Esophagus muscularis mucosa (tissue), 4 donors: Measurements from ENCODE around the gene JARID2. TPM values are rescaled to one million over a fixed set of nuclear protein-coding genes. Genes with fewer than 3 reads are reported as not detected.

Experiments
- DNase-seq: peaks from one replicate; pipeline ENCODE4 v3.0.0-alpha.2; 2017; ENCODE audit errors: extremely low spot score
- H3K27ac ChIP-seq, 4 donors: fragments of 200-600 bp; sonication (generic); replicated peaks in 1 of 4; 1 replicate in 3 of 4; 2 replicates in 1 of 4; pipeline ENCODE4 v1.5.1; 2016 to 2019; ENCODE audit warnings: mild to moderate bottlenecking in 1 of 4
- H3K27me3 ChIP-seq, 4 donors: fragments of 200-600 bp; sonication (generic); one replicate each; pipeline versions ENCODE4 v1.5.1 to v1.6.0; 2016 to 2019
- H3K36me3 ChIP-seq, 4 donors: fragments of 200-600 bp; sonication (generic); one replicate each; pipeline ENCODE4 v1.5.1; 2016 to 2019
- H3K4me1 ChIP-seq, 4 donors: fragments of 200-600 bp; sonication (generic); one replicate each; pipeline ENCODE4 v1.5.1; 2016 to 2019
- H3K4me3 ChIP-seq, 4 donors: fragments of 200-600 bp; sonication (generic); 1 replicate in 2 of 4; 2 replicates in 2 of 4; pipeline ENCODE4 v1.5.1; 2016 to 2019; ENCODE audit warnings: mild to moderate bottlenecking in 4 of 4, moderate library complexity in 1 of 4
- H3K9me3 ChIP-seq, 4 donors: fragments of 200-600 bp; sonication (generic); 1 replicate in 3 of 4; 2 replicates in 1 of 4; pipeline ENCODE4 v1.5.1; 2016 to 2019
- CTCF ChIP-seq, 3 experiments: fragments of 200-600 bp in 2 of 3; fragments of 450-650 bp in 1 of 3; sonication (generic) in 2 of 3; IDR thresholded peaks; one replicate each; pipeline ENCODE4 v1.5.1; 2017 to 2019; ENCODE audit warnings: antibody characterized with exemption in 3 of 3, mild to moderate bottlenecking in 2 of 3, moderate library complexity in 1 of 3
- EP300 ChIP-seq: sonication (generic); formaldehyde crosslinking; IDR thresholded peaks from one replicate; pipeline ENCODE4 v1.6.1; 2017; ENCODE audit warnings: antibody characterized with exemption
- POLR2A ChIP-seq: fragments of 450-650 bp; IDR thresholded peaks from one replicate; pipeline ENCODE4 v1.6.1; 2017; ENCODE audit warnings: antibody characterized with exemption, moderate library complexity, mild to moderate bottlenecking, low read depth
- POLR2AphosphoS5 ChIP-seq, 2 donors: sonication (generic); formaldehyde crosslinking; IDR thresholded peaks; one replicate each; pipeline ENCODE4 v1.6.1; 2017; ENCODE audit warnings: antibody characterized with exemption in 2 of 2
- WGBS: methylation state at CpG from one replicate; pipeline ENCODE4 v1.1.5; 2018; 5-methylcytosine and 5-hydroxymethylcytosine counted together
- intact Hi-C: fragments of 100-400 bp; cut with DNase I; formaldehyde crosslinking; loops from one replicate; pipeline ENCODE4 v1.15.1; 2023
- total RNA-seq, 4 donors: library from RNA; depleted of rRNA; stranded (reverse); fragments of >200 nt; gene quantifications; one replicate each; pipeline versions ENCODE4 v1.1.0 to v1.2.1, GENCODE V29; 2016

Gene JARID2
- total RNA-seq, 4 donors from 2014 or later = 5.8 to 10.4 (median 8.1) TPM

GRCh38 chr6:15270402-15270801 is 24.5 kb downstream of the JARID2 start:
- intact Hi-C loops = no loop called here
- peaks cover 48 to 64% (median 55%) of the 10 kb centered on the region in 4 donors for H3K4me1 ChIP-seq
- H3K4me3 ChIP-seq = no peak overlapping the region
- DNase-seq = no peak
- 100% methylated on average over 2 of the region's 2 CpGs for WGBS
- no peak for TF ChIP-seq POLR2AphosphoS5 (IDR thresholded peaks at IDR 0.05)
- TF ChIP-seq EP300 = no peak
- TF ChIP-seq POLR2A = no peak
- TF ChIP-seq CTCF (IDR thresholded peaks at IDR 0.05) = no peak
- no peaks in the 10 kb centered on the region for H3K36me3 ChIP-seq
- no peak overlapping the region for H3K27ac ChIP-seq
- no peaks in the 10 kb centered on the region for H3K9me3 ChIP-seq
- H3K27me3 ChIP-seq = no peaks in the 10 kb centered on the region

DNA sequence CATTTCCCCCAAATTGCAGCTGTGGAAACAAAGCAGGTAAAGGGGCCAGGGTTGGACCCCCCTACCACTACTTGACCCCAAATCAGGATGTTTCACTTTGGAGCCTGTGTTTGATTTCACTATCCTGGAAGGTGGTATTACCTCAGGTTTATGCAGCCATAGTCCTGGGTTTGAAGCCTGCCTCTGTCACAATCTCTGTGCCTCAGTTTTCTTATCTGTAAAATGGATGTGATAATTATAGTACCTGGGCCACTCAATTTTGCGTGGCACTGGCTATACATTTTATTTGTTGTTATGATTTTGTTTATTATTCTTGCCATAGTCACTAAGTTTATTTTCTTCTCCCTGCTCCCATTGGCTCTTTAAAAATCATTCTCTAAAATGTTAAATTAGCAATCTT is 26.7 kb downstream of the JARID2 start:
- Histone ChIP-seq H3K27me3 (no peaks in the 10 kb centered on the region), H3K27ac (no peak overlapping the region), H3K4me3 (no peak overlapping the region), H3K36me3 (no peaks in the 10 kb centered on the region), H3K4me1 (peaks cover 37 to 58% (median 43%) of the 10 kb centered on the region in 4 donors), H3K9me3 (no peaks in the 10 kb centered on the region)
- intact Hi-C loops = no loop called here
- TF ChIP-seq POLR2A = no peak
- no peak for TF ChIP-seq EP300
- no peak for TF ChIP-seq POLR2AphosphoS5 (IDR thresholded peaks at IDR 0.05)
- TF ChIP-seq CTCF (IDR thresholded peaks at IDR 0.05) = no peak
- 100% methylated on average over 1 of the region's 1 CpG for WGBS
- no peak for DNase-seq

GRCh38 chr6:15274692-15275387 is 29.0 kb downstream of the JARID2 start:
- no peaks in the 10 kb centered on the region for H3K36me3 ChIP-seq
- TF ChIP-seq CTCF (IDR thresholded peaks at IDR 0.05) = peak in 1 of 3 experiments; percentile 22
- no peak for TF ChIP-seq POLR2AphosphoS5 (IDR thresholded peaks at IDR 0.05)
- WGBS = 88% methylated on average over 2 of the region's 2 CpGs
- H3K4me3 ChIP-seq = no peak overlapping the region
- peaks cover 25 to 50% (median 32%) of the 10 kb centered on the region in 4 donors for H3K4me1 ChIP-seq
- no peak for DNase-seq
- intact Hi-C loops = no loop called here
- no peaks in the 10 kb centered on the region for H3K27me3 ChIP-seq
- no peak overlapping the region for H3K27ac ChIP-seq
- H3K9me3 ChIP-seq = no peaks in the 10 kb centered on the region

- H3K4me1 ChIP-seq = peaks cover 37 to 55% (median 40%) of the 10 kb centered on the region in 4 donors
- DNase-seq = peak; percentile 47
- no peaks in the 10 kb centered on the region for H3K36me3 ChIP-seq
- no peaks in the 10 kb centered on the region for H3K9me3 ChIP-seq
- no peak overlapping the region for H3K4me3 ChIP-seq
- TF ChIP-seq EP300 = no peak
- no peak for TF ChIP-seq POLR2A
- no peak for TF ChIP-seq POLR2AphosphoS5 (IDR thresholded peaks at IDR 0.05)
- no peaks in the 10 kb centered on the region for H3K27me3 ChIP-seq
- 77% methylated on average over 7 of the region's 7 CpGs for WGBS
- H3K27ac ChIP-seq = no peak overlapping the region
- intact Hi-C loops = no loop called here
These were observed 30.4 kb downstream of the JARID2 start for GRCh38 chr6:15276036-15276985.

DNA sequence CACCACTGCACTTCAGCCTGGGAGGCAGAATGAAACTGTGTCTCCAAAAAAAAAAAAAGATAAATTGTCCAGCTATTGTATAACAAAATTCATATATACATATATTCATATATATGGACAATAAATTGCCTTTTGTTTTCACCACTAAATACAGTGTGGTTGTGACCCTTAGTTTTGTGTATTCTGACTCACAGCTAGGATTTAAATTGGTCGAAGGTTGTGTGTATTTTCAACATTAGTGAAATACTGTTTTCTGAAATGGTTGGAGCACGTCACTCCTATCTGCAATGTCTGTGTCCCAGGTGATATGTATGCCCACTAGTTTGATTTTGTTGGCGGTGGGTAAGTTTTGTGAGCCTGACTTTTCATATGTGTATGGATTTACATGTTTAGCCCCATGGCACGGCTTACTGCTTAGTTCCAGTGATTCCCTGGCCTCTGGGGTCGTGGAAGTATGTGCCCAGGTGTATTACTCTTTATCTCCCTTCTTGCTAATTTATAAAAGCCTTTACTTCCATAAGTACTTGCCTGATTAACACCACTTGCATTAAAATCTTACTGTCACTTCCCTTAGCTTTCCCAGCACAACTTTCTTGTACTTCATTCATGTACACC is 33.3 kb downstream of the JARID2 start:
- H3K36me3 ChIP-seq = no peaks in the 10 kb centered on the region
- 83% methylated on average over 5 of the region's 5 CpGs for WGBS
- intact Hi-C loops = no loop called here
- no peak for DNase-seq
- H3K9me3 ChIP-seq = no peaks in the 10 kb centered on the region
- H3K27ac ChIP-seq = no peak overlapping the region
- no peaks in the 10 kb centered on the region for H3K27me3 ChIP-seq
- peaks cover 44 to 56% (median 48%) of the 10 kb centered on the region in 4 donors for H3K4me1 ChIP-seq
- no peak overlapping the region for H3K4me3 ChIP-seq
- no peak for TF ChIP-seq EP300
- no peak for TF ChIP-seq POLR2A
- no peak for TF ChIP-seq CTCF (IDR thresholded peaks at IDR 0.05)
- TF ChIP-seq POLR2AphosphoS5 (IDR thresholded peaks at IDR 0.05) = no peak
